Retinal pigment epithelial cell (primary cell): ENCODE measurements around the gene GSTT2B.

ENCODE experiments used
- DNase-seq: peaks from one replicate; pipeline ENCODE4 v3.0.0-alpha.2; 2010; ENCODE audit warnings: low read depth
- H3K4me3 ChIP-seq: 2 replicates; pipeline ENCODE4 v1.5.1; 2011; ENCODE audit warnings: mild to moderate bottlenecking, low read length, control low read depth, moderate library complexity
- TF ChIP-seq, protein P1 (sequence below): conservative IDR thresholded peaks from 2 replicates; pipeline ENCODE4 v1.5.1; 2011; ENCODE audit warnings: low read depth, low read length, control low read depth, inconsistent platforms

The GSTT2B gene

DNA sequence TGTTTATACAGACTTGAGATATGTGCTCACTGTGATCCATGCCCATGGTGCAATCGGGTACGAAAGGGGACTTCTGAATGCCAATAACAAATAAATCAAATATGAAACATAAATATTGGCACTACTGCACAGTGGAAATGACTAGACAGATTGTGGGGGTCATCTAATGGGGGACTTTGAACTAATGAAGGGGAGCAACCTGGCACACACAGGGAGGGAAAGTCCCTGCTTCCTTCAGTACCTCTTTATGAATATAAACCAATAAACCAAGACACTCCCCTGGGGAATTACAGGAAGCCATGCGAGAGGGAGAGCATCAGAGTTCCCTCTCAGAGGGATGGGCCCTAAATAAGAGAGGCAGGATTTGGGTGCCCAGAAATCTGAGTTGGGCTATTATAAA, 45.7 kb downstream of the GSTT2B start:
- TF ChIP-seq, protein P1, sequence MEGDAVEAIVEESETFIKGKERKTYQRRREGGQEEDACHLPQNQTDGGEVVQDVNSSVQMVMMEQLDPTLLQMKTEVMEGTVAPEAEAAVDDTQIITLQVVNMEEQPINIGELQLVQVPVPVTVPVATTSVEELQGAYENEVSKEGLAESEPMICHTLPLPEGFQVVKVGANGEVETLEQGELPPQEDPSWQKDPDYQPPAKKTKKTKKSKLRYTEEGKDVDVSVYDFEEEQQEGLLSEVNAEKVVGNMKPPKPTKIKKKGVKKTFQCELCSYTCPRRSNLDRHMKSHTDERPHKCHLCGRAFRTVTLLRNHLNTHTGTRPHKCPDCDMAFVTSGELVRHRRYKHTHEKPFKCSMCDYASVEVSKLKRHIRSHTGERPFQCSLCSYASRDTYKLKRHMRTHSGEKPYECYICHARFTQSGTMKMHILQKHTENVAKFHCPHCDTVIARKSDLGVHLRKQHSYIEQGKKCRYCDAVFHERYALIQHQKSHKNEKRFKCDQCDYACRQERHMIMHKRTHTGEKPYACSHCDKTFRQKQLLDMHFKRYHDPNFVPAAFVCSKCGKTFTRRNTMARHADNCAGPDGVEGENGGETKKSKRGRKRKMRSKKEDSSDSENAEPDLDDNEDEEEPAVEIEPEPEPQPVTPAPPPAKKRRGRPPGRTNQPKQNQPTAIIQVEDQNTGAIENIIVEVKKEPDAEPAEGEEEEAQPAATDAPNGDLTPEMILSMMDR = no peak
- DNase-seq = no peak

DNA sequence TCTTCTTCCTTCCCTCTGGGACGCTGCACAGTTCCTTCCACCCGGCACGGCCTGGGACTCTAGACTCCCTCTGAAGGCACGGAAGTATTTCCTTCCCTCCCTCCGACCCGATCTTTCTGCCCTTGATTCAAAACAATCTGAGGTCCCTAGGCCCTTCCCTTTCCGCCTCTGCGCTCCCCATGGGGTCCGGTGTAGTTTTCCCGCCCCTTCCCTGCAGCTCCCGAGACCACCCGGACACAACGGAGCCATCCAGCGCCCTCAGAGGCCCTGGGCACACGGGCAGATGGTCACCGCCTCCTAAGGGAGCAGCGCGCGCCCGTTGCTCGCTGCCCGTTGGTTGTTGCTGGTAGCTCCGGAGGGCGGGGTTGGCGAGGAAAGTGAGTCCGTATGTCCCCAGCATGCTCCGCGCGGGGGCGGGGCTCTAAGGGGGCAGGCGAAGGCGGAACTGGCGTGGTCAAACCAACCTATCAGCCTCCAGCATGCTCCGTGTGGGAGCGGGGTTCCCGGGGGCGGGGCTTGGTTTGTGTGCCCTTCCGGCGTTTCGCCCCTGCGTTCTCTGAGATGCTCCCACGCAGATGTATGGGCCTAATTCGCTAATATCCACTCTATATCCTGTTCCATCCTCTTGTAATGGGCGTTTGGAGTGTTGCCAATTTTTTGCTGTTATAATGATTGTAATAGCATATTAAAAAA, 47.2 kb downstream of the GSTT2B start:
- DNase-seq = peak; percentile 97

More for the DNA sequence above, 45.7 kb downstream of the GSTT2B start:
- H3K4me3 ChIP-seq = no peak overlapping the region

DNA sequence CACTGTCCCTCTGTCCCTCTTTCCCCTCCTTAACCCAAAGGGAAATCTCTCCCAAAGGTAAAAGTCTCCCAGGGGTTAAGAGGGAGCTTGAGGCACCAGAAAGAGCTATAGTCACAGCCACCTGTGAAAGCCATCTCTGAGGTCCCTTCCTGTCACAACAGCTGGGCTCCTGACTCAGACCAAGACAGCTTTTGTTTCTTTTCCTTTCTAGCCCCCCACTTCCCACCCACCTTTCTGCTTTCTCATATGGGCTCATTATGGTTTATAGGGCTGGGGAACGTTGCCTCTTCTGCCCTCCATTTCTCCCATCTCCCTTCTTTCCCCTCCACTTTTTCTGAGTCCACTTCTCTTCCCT, 47.7 kb downstream of the GSTT2B start:
- H3K4me3 ChIP-seq = peak overlapping the region; percentile 60
- TF ChIP-seq, protein P1 = no peak
- no peak for DNase-seq

More for the DNA sequence above, 47.2 kb downstream of the GSTT2B start:
- peak overlapping the region; percentile 60 for H3K4me3 ChIP-seq
- TF ChIP-seq, protein P1 = no peak

DNA sequence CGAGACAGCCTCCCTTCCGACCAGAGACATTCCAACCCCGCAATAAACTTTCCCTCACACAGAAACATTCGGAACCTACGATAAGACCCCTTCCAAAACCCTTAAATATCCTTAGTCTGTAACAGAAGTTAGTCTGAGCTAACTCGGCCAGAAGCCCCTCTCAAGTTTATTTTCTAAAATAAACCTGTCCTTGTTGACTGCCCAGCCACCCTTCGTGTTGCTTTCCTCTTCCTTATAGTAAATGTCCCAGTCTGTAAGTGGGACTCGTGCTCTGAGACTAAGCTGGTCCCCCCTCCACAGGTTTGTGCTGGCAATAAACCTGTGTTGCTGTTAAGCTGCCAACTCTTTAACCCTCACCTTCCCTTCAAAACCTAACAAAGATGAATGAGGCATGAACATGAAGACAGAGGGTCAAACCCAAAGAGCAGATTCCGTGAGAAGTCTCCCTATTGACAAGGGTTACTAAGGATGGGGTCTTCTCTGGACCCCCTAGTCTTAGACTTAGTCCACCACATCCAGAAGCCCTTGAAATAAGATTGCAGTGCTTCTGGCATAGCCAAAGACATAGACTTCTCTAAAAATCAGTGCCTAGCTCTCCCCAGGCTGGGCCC, 48.6 kb downstream of the GSTT2B start:
- TF ChIP-seq, protein P1 = no peak
- DNase-seq = no peak
- no peak overlapping the region for H3K4me3 ChIP-seq

DNA sequence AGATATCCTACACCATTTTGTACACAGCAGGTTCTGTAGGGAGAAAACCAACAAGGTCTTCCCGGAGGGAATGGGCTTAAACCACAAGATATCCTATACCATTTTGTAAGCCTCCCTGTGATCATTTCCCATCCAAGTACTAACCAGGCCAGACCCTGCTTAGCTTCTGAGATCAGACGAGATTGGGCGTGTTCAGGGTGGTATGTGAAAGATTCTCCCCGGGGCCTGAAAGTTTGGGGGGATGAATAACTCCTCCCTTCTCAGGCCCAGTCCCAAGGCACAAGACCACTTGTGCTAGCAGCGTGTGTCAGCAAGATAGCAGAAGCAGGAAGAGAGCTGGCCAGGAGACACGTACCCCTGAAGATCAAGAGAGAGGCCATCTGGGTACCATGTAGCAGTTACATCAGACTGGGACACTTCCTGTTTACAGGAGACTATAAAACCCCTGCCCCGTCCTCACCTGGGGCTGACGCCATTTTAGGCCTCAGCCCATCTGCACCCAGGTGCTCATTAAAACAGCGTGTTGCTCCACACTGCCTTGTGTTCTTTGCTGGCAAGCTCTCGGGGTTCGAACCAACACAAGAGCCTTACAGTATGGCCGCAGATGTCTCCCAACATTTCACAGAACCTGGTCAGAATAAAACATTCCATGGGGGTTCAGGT, 49.5 kb downstream of the GSTT2B start:
- H3K4me3 ChIP-seq = no peak overlapping the region
- TF ChIP-seq, protein P1 = no peak
- DNase-seq = no peak

DNA sequence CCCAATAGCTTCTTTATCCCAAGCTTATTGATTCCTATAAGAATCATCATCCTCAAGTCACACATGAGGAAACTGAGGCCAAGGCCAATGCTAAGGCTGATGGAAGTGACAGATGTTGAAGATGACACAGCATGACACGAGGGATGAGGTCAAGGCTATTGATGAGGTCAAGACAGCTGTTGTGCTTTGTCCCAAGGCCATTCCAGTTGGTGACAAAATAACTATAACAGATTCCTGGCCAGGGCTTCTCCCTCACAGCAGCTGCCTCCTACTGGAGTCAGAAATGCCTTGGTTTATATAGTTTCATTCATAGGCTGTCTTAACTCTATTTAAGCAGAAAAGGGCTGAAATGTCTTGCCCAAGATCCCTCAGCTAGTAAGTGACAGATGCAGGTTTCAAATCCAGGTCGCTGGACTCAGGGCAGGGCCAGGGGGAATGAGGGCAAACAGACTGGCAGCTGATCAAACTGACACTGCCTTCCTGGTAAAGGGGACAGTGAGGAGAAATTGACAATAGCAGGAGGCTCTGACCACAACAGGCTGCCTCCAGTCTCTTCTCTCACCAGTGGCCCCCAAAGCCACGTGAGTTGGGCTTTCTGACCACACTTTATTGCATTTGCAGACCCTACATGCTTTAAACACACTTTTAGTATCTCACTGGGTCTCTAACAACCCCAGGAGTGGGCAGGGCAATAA, 50.4 kb downstream of the GSTT2B start:
- TF ChIP-seq, protein P1 = no peak
- H3K4me3 ChIP-seq = no peak overlapping the region
- no peak for DNase-seq
